ENCODE results near the gene NDOR1.

The NDOR1 gene

GRCh38 chr9:137183980-137184595 is 21.4 kb upstream of the NDOR1 start:
- no peak for DNase-seq

GRCh38 chr9:137184881-137185660 is 20.4 kb upstream of the NDOR1 start:
- no peak for DNase-seq

- DNase-seq, result no peak
Observed at GRCh38 chr9:137185921-137186320, 19.6 kb upstream of the NDOR1 start.

- no peak for DNase-seq
Observed at GRCh38 chr9:137186385-137186784, 19.1 kb upstream of the NDOR1 start.

GRCh38 chr9:137187386-137187785 is 18.1 kb upstream of the NDOR1 start:
- no peak for DNase-seq

- DNase-seq, result no peak
Observed at GRCh38 chr9:137188086-137188489, 17.4 kb upstream of the NDOR1 start.

GRCh38 chr9:137188490-137189296 is 16.8 kb upstream of the NDOR1 start, which contains the start of the genes ANAPC2 and SSNA1:
TSS of gene ANAPC2 (minus strand) at chr9:137188560. CDS start at chr9:137188532, 28 bp downstream.
TSS of gene SSNA1 (plus strand) at chr9:137188676. CDS start at chr9:137188727, 51 bp downstream.
- DNase-seq, result peak; percentile 92

GRCh38 chr9:137189297-137190295 is 15.9 kb upstream of the NDOR1 start:
- no peak for DNase-seq

GRCh38 chr9:137190315-137190856 is 15.1 kb upstream of the NDOR1 start:
- DNase-seq, result no peak

- DNase-seq, result no peak
Observed at GRCh38 chr9:137191245-137191644, 14.3 kb upstream of the NDOR1 start.

- no peak for DNase-seq
Observed at GRCh38 chr9:137191691-137192447, 13.6 kb upstream of the NDOR1 start.

GRCh38 chr9:137192448-137192780 is 13.1 kb upstream of the NDOR1 start:
- DNase-seq, result no peak

- DNase-seq, result no peak
Observed at GRCh38 chr9:137192859-137193258, 12.6 kb upstream of the NDOR1 start.

GRCh38 chr9:137193771-137194170 is 11.7 kb upstream of the NDOR1 start:
- no peak for DNase-seq

- DNase-seq, result no peak
Observed at GRCh38 chr9:137194388-137194787, 11.1 kb upstream of the NDOR1 start.

- DNase-seq, result no peak
Observed at GRCh38 chr9:137194909-137195308, 10.6 kb upstream of the NDOR1 start.

GRCh38 chr9:137195525-137196220 is 9.8 kb upstream of the NDOR1 start:
- DNase-seq, result no peak

GRCh38 chr9:137198051-137198901 is 7.2 kb upstream of the NDOR1 start:
- DNase-seq, result no peak

- DNase-seq, result no peak
Observed at GRCh38 chr9:137198902-137199283, 6.6 kb upstream of the NDOR1 start.
